Central memory CD8-positive, alpha-beta T cell (primary cell): Measurements from ENCODE around the gene ARL6.
A peak's percentile ranks its signal among the peaks of the same experiment; 100 is the strongest.

Experiments used
- ATAC-seq: fragments of 150-1000 bp; cut with Tn5 transposase; replicated peaks from 2 replicates; pipeline ENCODE4 v1.10.0; 2022; ENCODE audit warnings: mild to moderate bottlenecking, moderate FRiP score, moderate number of reproducible peaks; ENCODE audit not compliant: poor library complexity, severe bottlenecking; ENCODE audit errors: extremely low read depth
- DNase-seq, 2 donors: peaks; one replicate each; pipeline ENCODE4 v3.0.0; 2021; ENCODE audit warnings: low spot score in 2 of 2
- H3K27ac Mint-ChIP-seq: one replicate; pipeline ENCODE4 v1.8.0; 2022; ENCODE audit warnings: low read depth, mild to moderate bottlenecking, moderate library complexity, mixed read lengths
- H3K27me3 Mint-ChIP-seq: one replicate; pipeline ENCODE4 v1.8.0; 2022; ENCODE audit warnings: mixed read lengths
- H3K36me3 Mint-ChIP-seq: one replicate; pipeline ENCODE4 v1.8.0; 2022; ENCODE audit warnings: mild to moderate bottlenecking, moderate library complexity, mixed read lengths; ENCODE audit not compliant: insufficient read depth
- H3K4me1 Mint-ChIP-seq: one replicate; pipeline ENCODE4 v1.8.0; 2022; ENCODE audit warnings: mixed read lengths
- H3K4me3 Mint-ChIP-seq: one replicate; pipeline ENCODE4 v1.8.0; 2022; ENCODE audit warnings: mild to moderate bottlenecking, moderate library complexity, mixed read lengths
- H3K9me3 Mint-ChIP-seq: one replicate; pipeline ENCODE4 v1.8.0; 2022; ENCODE audit warnings: mixed read lengths

ARL6 gene

GRCh38 chr3:97793420-97794019 is 29.0 kb downstream of the ARL6 start:
- Mint-ChIP-seq H3K9me3 (no peaks in the 10 kb centered on the region), H3K27ac (no peak overlapping the region), H3K4me3 (no peak overlapping the region), H3K27me3 (no peaks in the 10 kb centered on the region), H3K4me1 (no peaks in the 10 kb centered on the region), H3K36me3 (peaks cover 1% of the 10 kb centered on the region)
- no peak for DNase-seq
- ATAC-seq = peak; percentile 40

- no peaks in the 10 kb centered on the region for H3K4me1 Mint-ChIP-seq
These were observed 31.4 kb downstream of the ARL6 start for GRCh38 chr3:97795951-97796350.

GRCh38 chr3:97804471-97804870 is 39.9 kb downstream of the ARL6 start:
- H3K27ac Mint-ChIP-seq = no peak overlapping the region
- H3K4me3 Mint-ChIP-seq = no peak overlapping the region
- H3K9me3 Mint-ChIP-seq = no peaks in the 10 kb centered on the region
- no peak for ATAC-seq
- H3K36me3 Mint-ChIP-seq = no peaks in the 10 kb centered on the region
- no peak for DNase-seq
- H3K27me3 Mint-ChIP-seq = peaks cover 14% of the 10 kb centered on the region
- H3K4me1 Mint-ChIP-seq = no peaks in the 10 kb centered on the region

More at GRCh38 chr3:97795951-97796350, 31.4 kb downstream of the ARL6 start:
- DNase-seq (no peak), ATAC-seq (no peak)
- no peaks in the 10 kb centered on the region for H3K9me3 Mint-ChIP-seq
- H3K36me3 Mint-ChIP-seq = peaks cover 1% of the 10 kb centered on the region
- H3K27ac Mint-ChIP-seq = no peak overlapping the region
- H3K27me3 Mint-ChIP-seq = no peaks in the 10 kb centered on the region
- H3K4me3 Mint-ChIP-seq = no peak overlapping the region

GRCh38 chr3:97810779-97811390 is 46.3 kb downstream of the ARL6 start:
- Mint-ChIP-seq H3K27me3 (peaks cover 14% of the 10 kb centered on the region), H3K4me1 (no peaks in the 10 kb centered on the region), H3K36me3 (no peaks in the 10 kb centered on the region), H3K27ac (no peak overlapping the region), H3K9me3 (no peaks in the 10 kb centered on the region), H3K4me3 (no peak overlapping the region)
- DNase-seq = no peak
- no peak for ATAC-seq

- no peaks in the 10 kb centered on the region for H3K4me1 Mint-ChIP-seq
- no peak overlapping the region for H3K27ac Mint-ChIP-seq
- no peak overlapping the region for H3K4me3 Mint-ChIP-seq
- no peaks in the 10 kb centered on the region for H3K9me3 Mint-ChIP-seq
- H3K36me3 Mint-ChIP-seq = no peaks in the 10 kb centered on the region
- H3K27me3 Mint-ChIP-seq = peaks cover 10% of the 10 kb centered on the region
- DNase-seq = no peak
- ATAC-seq = no peak
These were observed 50.8 kb downstream of the ARL6 start for GRCh38 chr3:97815149-97815917.

- ATAC-seq (no peak), DNase-seq (no peak)
- Mint-ChIP-seq H3K27me3 (peaks cover 10% of the 10 kb centered on the region), H3K27ac (peak overlapping the region; percentile 19), H3K36me3 (no peaks in the 10 kb centered on the region), H3K4me3 (no peak overlapping the region), H3K9me3 (no peaks in the 10 kb centered on the region), H3K4me1 (peaks cover 9% of the 10 kb centered on the region)
These were observed 52.3 kb downstream of the ARL6 start for GRCh38 chr3:97816811-97817210.

GRCh38 chr3:97817965-97818364 is 53.4 kb downstream of the ARL6 start:
- peaks cover 19% of the 10 kb centered on the region for H3K27me3 Mint-ChIP-seq
- H3K4me1 Mint-ChIP-seq = peaks cover 17% of the 10 kb centered on the region
- H3K27ac Mint-ChIP-seq = no peak overlapping the region
- no peak for DNase-seq
- ATAC-seq = no peak
- H3K4me3 Mint-ChIP-seq = no peak overlapping the region
- no peaks in the 10 kb centered on the region for H3K9me3 Mint-ChIP-seq
- peaks cover 5% of the 10 kb centered on the region for H3K36me3 Mint-ChIP-seq

GRCh38 chr3:97820780-97821179 is 56.2 kb downstream of the ARL6 start:
- Mint-ChIP-seq H3K27me3 (peaks cover 23% of the 10 kb centered on the region), H3K4me1 (peaks cover 21% of the 10 kb centered on the region), H3K36me3 (peaks cover 8% of the 10 kb centered on the region), H3K27ac (no peak overlapping the region), H3K9me3 (no peaks in the 10 kb centered on the region), H3K4me3 (peak overlapping the region; percentile 90)
- no peak for DNase-seq
- ATAC-seq = no peak

GRCh38 chr3:97821287-97821773 is 56.8 kb downstream of the ARL6 start:
- DNase-seq (no peak), ATAC-seq (peak; percentile 44)
- no peaks in the 10 kb centered on the region for H3K9me3 Mint-ChIP-seq
- peaks cover 8% of the 10 kb centered on the region for H3K36me3 Mint-ChIP-seq
- peaks cover 21% of the 10 kb centered on the region for H3K4me1 Mint-ChIP-seq
- peak overlapping the region; percentile 20 for H3K27ac Mint-ChIP-seq
- H3K4me3 Mint-ChIP-seq = peak overlapping the region; percentile 90
- H3K27me3 Mint-ChIP-seq = peaks cover 22% of the 10 kb centered on the region

GRCh38 chr3:97821774-97822358 is 57.3 kb downstream of the ARL6 start, which contains the start of gene CRYBG3:
CRYBG3 (plus strand) TSS chr3:97822011; CDS start chr3:97822207, 196 bp downstream.
- H3K9me3 Mint-ChIP-seq = no peaks in the 10 kb centered on the region
- DNase-seq = peak; percentile 70
- peaks cover 8% of the 10 kb centered on the region for H3K36me3 Mint-ChIP-seq
- peaks cover 21% of the 10 kb centered on the region for H3K4me1 Mint-ChIP-seq
- peak within 1 kb of the TSS; percentile 87 for H3K27ac Mint-ChIP-seq
- H3K4me3 Mint-ChIP-seq = peak within 1 kb of the TSS; percentile 90
- H3K27me3 Mint-ChIP-seq = peaks cover 17% of the 10 kb centered on the region
- peak; percentile 96 for ATAC-seq

GRCh38 chr3:97822359-97822775 is 57.8 kb downstream of the ARL6 start:
- peak overlapping the region; percentile 90 for H3K4me3 Mint-ChIP-seq
- peaks cover 8% of the 10 kb centered on the region for H3K36me3 Mint-ChIP-seq
- ATAC-seq (no peak), DNase-seq (peak in 1 of 2 donors; percentile 13)
- H3K9me3 Mint-ChIP-seq = no peaks in the 10 kb centered on the region
- H3K27me3 Mint-ChIP-seq = peaks cover 13% of the 10 kb centered on the region
- H3K4me1 Mint-ChIP-seq = peaks cover 21% of the 10 kb centered on the region
- H3K27ac Mint-ChIP-seq = peak overlapping the region; percentile 87
